ENCODE measurements around the gene FSTL4.
"Not testable (repeated sequence)": the region's sequence is repeated elsewhere in the genome, so short reads cannot be mapped to it uniquely, and the experiment has no call there.

FSTL4 gene

DNA sequence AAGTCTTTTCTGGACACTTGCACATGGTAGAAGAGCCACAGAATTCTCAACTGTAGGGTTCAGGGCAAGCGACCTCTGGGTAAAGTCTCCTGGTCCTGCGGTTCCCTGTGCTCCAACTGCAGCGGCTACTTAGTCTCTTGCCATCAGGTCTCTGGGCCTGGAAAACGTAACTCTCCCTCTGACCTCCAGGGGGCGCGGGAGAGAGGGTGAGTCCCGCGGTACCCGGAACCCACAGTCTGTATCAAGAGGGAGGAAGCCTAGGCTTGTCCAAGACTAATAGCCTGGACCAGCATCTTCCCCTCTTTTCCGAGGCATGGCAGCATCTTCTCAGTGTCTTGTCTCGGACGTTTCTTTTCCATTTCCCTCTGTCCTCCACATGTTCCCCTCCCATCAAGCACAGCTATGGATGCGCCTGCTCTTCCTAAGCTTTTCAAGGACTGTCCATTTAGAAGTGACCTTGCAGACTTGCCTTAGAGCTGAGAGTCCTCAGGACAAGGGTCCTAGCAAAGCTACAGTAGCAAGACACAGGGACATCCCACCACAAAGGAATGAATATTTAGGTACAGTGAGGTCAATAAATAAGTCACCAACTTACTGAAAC lies 59.3 kb downstream of the FSTL4 start:
- no peak for DNase-seq (ENCODE audit: low read depth)

DNA sequence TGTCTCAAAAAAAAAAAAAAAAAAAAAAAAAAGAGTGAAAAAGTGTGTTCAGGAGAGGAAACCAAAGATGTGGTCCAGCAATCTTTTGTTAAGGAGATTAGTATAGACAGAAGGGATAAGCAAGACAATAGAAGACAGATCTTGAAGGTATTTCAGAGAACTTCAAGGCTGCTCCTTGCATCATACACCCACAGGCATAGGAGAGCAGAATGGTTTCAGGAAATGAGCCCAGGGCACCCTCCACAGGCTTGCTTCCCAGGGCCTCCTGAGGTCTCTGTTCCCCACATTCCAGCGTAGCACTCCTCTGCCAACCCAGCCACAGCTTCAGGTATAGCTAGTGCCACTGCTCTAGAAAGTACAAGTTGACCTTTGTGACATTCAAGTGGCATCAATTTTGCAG lies 65.8 kb downstream of the FSTL4 start:
- DNase-seq (ENCODE audit: low read depth) = no peak

DNA sequence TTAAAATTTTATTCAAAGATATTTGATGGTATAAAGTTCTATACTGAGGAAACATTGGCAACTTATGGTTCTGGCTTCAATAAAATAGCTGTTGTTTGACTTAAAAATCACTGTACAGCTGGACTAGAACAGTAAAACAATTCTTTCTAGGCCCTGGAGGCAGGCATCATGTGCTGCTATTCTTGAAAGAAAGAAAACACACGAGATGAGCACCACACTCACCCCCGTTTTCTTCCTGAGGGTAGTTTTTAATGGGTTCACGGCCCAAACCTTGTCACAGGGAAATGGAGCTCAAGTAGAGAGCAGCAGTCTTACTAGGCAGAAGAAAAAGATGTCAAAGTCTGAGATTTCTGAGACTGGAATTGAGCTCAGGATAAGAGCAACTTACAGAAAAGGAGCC lies 68.0 kb downstream of the FSTL4 start:
- no peak for DNase-seq (ENCODE audit: low read depth)

DNA sequence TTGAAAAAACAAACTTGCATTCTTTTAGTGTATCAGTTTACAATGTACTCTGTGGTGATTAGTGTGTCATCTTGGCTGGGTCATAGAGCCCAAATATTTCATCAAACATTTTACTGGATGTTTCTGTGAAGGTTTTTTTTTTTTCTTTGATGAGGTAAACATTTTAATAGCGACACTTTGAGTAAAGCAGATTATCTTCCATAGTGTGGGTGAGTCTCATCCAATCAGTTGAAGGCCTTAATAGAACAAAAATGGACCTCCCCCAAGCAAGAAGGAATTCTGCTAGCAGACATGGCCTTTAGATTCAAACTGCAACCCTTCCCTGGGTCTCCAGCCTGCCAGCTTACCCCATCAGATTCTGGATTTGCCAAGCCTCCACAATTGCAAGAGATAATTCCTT lies 72.5 kb downstream of the FSTL4 start:
- no peak for DNase-seq (ENCODE audit: low read depth)

DNA sequence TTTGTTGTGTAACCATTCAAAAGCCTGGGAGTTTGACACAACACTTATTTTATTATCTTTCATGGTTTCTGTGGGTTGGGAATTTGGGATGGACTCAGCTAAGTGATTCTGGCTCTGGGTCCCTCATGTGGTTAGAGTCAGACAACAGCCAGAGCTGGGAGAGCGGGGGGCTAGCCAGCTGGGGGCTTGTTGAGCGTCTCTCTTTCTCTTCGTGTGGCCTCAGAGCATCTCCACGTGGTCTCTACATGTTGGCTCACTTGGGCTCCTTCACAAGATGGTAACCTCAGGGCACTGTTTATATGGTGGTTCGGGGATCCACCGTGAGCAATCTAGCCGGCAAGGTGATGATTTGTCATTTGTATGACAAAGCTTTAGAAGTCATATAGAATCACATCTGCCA lies 73.6 kb downstream of the FSTL4 start:
- no peak for DNase-seq (ENCODE audit: low read depth)

DNA sequence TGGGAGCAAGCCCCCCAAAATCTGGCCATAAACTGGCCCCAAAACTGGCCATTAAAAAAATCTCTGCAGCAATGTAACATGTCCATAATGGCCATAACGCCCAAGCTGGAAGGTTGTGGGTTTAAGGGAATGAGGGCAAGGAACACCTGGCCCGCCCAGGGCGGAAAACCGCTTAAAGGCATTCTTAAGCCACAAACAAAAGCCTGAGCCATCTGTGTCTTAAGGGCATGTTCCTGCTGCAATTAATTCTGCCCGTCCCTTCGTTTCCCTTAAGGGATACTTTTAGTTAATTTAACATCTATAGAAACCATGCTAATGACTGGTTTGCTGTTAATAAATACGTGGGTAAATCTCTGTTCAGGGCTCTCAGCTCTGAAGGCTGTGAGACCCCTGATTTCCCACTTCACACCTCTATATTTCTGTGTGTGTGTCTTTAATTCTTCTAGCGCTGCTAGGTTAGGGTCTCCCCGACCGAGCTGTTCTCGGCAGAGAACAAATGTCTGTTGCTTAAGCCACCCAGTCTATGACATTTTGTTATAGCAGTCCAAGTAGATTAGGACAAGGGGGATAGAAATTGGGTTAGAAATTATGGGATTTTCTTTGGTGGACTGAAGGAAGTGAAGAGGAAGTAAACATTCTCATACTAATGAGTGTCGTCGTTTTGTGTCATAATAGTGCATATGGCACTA lies 77.0 kb downstream of the FSTL4 start:
- DNase-seq (ENCODE audit: low read depth) = not testable (repeated sequence)

DNA sequence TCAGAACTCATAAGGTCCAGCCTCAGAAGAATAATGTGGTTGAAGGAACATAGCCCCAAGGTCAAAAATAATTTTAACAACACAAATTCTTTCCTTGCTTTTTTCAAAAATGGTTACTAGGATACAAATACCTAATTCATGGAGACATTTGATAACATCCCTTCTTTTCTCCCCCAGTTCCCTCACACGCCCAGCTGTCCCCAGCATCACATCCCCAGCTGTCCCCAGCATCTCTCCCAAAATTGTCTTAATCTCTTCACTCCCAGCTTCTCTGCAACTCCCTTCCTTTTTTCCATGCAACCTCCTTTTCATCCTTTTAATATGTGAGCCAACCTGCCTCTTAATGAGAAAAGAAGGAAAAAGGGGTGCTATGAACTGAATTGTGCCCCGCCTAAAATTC lies 77.8 kb downstream of the FSTL4 start:
- no peak for DNase-seq (ENCODE audit: low read depth)

DNA sequence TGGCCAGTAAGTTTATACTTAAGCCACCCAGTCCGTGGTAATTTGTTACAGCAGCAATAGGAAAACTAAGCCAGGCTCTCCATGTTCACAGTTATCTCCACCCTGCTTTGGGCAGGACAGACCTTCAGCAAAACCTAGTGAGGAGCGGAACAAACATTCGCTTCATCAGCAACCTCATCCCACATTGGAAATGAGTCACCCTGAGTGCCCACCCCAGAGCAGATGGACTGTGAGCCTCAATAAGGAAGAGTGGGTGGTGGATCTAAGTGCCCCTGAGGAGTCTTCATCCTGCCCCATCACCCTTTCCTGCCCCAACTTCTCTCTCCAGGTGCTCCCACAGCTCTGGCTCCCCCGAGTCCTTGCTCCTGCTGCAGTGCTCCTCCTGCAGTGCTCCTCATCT lies 78.8 kb downstream of the FSTL4 start:
- DNase-seq (ENCODE audit: low read depth) = no peak

DNA sequence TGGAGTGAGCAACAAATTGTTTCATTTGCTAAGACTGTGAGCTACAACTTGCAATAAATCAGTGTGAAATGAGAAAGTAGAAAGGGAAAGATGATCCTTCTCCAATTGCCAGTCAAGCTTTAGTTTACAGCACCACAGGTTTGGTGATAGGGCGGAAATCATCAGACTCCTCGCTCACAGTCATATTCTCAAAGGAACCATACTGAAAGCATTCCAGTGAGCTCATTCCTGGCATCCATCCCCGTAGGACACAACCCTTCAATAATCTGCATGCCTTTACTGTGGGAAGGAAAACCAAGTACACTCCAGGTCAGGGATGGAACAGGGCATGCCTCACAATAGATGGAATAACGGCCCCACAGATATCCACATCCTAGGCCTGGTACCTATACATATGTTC lies 80.7 kb downstream of the FSTL4 start:
- DNase-seq (ENCODE audit: low read depth) = no peak

DNA sequence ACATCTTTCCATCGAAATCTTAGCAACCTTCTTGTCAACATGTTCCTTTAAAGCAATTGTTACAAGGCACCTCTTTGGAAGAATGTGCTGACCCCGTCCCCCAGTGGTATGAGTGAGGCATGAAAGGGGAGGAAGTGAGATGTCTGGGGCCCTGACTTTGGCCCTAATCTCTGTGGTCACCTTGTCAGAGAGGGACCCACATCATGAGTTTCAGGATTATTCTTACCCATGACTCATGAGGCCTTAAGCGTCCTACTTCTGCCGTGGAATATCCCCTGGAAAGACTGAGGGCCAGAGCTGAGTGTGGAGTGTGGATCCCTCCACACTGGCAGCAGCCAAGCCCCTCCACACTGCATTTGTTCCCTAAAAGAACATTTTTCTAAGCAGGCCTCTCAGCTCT lies 81.2 kb downstream of the FSTL4 start:
- DNase-seq (ENCODE audit: low read depth) = no peak

DNA sequence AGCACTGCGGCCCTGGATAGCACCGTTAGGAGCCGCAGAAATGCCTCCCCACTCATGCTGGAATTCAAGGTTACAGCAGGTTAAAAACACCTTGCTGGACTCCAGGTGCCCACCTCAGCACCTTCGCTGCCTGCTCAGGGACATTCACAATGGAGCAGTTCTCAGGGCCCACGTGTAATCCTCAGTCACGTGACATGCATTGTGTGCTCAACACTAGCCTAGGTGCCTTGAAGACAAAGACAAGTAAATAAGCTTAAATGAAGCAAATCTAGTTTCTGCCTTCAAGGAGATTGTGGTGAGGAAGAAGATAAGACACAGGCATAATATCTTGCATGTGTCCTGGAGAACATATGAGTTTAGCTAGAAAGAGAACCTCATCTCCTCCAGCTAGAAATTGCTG lies 82.1 kb downstream of the FSTL4 start:
- DNase-seq (ENCODE audit: low read depth) = no peak

DNA sequence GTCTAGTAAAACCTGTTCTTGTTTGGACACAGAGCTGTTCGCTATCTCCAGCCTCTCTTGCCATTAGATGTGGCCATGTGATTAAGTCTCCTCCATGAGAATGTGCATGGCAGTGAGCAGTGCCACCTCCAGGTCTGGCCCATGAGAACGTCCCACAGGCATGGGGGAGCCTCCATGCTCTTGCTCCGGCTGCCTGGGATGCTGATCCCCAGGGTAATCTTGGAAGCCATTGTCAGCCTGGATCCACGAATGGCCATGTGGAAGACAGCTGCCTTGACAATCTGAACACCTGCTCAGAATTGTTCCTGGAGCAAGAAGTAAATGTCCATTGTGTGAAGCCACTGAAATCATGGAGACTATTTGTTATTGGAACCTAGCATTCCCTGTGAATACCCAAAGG lies 83.5 kb downstream of the FSTL4 start:
- DNase-seq (ENCODE audit: low read depth) = no peak

DNA sequence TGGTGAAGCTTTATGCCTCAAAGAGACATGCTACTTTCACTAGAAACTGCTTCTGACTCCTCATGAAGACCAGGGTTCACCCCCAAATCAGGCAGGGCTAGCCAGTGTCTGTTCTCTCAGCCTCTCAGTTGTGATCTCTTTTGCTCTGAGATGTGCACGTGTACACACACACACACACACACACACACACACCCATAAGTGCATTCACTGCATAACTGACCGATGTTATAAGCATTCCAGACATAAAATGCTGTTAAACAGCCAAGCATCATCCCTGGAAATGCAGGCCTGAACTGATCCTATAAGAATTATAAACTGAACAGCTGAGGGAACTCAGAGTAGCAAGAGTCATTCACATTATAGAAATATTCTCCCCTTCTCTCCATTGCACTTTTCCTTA lies 85.0 kb downstream of the FSTL4 start:
- no peak for DNase-seq (ENCODE audit: low read depth)

DNA sequence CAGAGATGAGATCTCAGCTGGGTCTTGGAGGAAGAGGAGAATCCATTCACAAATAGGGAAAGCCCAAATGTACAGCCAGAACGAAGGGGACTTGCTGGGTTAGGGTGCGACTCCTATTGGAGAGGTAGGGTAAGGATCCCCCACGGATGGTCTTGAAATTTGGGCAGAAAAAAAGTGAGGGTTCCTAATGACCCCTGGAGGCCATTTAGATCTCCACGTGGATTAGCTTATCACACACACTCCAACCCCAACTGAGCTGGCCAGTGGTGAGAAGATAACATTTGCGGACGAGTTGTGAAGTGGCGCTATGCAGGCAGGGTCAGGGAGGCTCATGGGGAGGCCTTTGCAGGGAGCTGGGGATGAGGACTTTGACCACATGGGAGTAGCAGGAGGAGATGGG lies 86.0 kb downstream of the FSTL4 start:
- DNase-seq (ENCODE audit: low read depth) = no peak

DNA sequence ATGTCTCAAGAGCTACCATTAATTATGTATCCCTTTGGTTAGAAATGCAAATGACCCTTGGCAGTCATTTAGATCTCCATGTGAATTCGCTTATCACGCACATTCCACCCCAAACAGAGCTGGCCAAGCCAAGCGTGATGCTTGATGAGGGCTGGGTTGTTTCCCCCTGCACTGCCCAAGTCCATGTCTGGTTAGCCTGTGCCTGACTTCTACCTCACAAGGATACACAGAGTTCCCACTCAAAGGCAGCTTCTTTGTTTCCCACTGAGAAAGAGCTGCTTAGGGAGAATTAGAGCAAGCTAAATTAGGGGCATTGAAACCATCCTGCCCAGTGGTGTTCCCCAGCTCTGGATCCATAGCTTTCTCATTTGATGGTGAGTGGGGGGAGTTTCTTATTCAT lies 87.2 kb downstream of the FSTL4 start:
- no peak for DNase-seq (ENCODE audit: low read depth)

DNA sequence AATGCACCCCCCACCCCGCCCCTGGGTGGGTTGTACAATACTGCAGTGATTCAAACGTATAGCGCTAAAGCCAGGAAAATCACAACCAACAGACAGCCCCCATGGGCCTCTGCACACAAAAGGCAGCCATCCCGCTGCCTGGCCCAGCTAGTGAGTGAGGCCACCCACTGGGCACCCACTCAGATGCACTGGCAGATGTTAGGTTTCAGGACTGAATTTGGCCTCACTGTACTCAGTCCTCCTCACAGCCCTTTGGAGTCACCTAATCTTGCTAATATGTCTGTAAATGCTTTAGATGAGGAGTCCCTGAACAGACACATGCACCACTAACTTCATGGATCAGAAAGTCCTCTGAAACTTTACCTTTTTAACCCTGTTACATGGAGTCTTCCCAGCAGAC lies 87.7 kb downstream of the FSTL4 start:
- DNase-seq (ENCODE audit: low read depth) = no peak

DNA sequence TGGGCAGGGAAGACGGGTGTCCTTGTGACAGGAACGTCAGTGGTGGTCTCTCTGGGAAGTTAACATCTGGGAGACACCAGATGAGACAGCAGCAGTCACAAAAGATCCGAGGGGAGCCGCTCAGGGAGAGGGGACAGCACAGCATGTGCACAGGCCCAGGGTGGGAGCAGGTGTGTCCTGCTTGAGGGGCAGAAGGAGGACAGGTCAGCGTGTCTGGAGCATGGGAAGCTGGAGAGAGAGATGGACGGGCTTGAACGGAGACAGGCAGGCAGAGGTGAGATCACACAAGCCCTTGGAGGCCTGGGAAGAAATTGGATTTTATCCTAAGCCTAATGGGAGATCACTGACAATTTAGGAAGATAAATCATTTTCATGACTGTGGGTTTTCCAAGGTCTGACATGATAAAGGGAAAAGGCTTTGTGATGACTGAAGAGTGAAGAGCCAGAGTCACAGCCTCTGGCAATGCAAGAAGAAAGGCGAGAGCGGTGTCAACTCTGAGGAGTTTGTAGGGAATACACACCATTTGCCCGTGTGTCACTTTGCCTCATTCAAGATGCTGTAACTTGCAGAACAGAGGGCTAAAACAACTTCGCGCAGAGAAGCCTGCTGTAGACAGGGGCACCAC lies 88.3 kb downstream of the FSTL4 start:
- DNase-seq (ENCODE audit: low read depth) = no peak

DNA sequence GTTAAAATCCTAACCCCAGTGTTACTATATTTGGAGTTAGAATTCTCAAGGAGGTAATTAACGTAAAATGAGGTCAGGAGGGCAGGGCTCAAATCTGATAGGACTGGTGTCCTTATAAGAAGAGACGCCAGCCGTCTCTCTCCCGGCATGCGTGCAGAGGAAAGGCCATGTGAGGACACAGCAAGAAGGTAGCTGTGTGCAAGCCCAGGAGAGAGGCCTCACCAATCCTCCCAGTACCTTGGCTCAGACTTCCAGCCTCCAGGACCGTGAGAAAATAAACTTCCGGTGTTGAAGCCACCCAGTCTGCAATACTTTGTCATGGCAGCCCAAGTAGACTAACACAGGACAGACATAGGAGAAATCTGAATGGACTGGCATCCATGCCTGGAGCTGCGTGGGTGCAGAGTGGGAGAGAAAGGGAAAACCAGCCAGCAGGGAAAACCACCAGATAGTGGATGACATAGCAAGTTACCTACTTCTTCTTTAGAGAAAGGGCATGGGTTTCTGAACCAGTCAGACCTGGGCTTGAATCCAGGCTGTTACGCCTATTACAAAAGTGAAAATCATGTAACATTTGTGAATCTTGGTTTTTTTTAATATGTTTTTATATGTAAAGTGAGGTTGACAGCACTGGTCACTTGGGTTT lies 89.2 kb downstream of the FSTL4 start:
- no peak for DNase-seq (ENCODE audit: low read depth)

DNA sequence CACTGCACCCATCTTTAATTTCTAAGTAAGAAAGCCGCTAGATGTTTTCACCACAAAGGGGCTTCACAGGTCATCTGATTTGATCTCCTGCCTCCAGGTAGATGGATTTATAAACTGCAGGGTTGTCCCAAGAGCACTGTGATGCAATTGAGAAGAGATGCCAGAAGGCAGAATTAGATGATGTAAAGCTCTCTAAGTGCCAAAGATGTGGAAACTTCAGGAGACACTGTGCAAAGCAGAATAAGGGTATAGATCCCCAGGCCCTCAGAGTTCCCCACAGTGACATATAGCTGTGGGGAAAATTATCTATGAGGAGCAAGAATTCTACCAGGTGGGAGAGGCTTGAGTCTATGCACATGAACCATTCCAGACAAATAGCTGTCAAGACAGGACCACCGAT lies 90.5 kb downstream of the FSTL4 start:
- no peak for DNase-seq (ENCODE audit: low read depth)

DNA sequence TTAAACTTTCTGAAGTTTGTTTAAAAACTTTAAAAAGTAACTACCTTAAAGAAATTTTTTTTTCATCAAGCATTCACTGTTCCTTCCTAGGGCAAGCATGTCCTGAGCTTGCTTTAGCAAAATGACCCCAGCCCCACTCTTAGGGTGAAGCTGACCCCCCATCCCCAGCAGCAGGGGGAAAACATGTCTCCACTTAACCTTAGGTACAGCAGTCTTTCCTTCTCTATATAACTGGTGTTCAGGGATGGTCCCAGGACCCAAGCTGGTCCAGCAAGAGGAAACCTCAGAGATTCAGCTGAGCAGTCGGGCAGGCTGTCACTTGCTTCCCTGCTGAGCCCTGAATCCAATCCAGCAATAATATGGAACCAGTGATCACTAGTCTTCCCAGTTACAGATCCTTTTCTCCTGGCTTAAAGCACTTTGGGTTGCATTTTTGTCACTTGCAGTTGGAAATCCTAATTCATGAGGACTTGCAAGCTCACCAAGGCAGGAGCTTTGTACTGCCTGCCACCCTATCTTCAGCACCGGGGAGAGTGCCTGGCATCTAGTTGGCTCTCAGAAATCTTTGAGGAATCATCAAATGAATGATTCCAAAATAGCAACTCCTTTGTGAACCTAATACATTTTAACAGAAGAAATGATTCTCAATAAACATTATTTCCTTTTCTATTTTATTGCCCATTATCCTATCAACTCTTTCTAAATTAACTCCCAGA lies 91.2 kb downstream of the FSTL4 start:
- DNase-seq (ENCODE audit: low read depth) = no peak

DNA sequence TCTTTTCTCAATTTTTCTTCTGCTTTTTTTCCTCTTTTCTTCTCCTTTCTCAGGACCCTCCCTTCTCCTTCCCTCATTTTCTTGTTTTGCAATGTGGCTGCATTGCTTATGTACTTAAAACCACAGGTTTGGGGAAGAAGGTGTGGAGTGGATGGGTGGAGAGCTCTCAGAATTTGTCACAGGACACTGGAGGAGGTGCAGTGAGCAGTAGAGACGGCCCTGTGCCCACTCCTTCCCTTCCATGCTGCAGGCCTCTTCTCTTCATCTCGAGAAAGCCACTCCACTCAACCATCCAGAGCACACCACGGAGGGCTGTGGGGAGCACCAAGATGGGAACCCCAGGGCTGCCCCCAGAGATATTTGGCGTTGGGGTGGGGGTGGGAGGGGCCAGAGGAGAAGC lies 92.3 kb downstream of the FSTL4 start:
- DNase-seq (ENCODE audit: low read depth) = no peak

DNA sequence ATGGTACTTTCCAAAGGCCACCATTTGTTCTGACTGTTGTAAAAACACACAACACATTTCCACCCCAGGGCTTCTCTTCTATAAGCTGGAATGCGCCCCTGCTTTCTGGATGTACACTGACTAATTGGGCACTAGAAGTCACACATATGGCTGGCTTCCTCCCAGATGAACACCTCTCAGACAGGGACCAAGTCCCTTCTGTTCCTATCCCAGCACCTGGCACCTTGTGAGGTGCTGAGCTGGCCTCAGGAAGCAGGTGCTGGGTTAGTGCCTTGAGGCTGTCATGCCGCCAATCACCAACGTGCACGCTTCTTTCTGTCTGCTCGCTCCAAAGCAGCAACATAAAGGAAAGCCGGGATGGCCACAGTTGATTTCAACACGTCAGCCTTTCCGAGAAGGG lies 93.2 kb downstream of the FSTL4 start:
- no peak for DNase-seq (ENCODE audit: low read depth)

DNA sequence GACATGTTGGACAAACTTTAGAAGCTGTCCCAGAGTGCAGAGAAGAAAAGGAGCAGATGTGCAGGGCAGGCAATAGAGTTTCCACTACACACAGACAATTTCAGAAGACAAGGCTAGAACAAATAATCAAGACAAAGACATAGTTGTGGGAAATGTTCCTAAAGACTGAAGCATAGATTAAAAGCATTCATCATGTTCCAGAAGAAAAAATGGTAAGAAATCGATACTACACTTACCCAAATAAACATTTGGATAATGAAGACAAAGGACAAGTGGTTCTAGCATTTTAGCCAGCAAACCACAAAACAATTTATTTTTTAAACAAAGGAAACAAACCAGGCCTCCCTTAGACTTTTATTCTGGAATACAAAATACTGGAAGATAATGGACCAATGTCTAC lies 97.9 kb downstream of the FSTL4 start:
- DNase-seq (ENCODE audit: low read depth) = no peak

Data from stimulated activated CD8-positive, alpha-beta memory T cell treated with anti-CD3 and anti-CD28 coated beads, Interleukin-12 subunit alpha, Interleukin-12 subunit beta, amount 100 ng/mL, for 4 hours (primary cell).